Measurements from ENCODE around the gene ZCCHC24.

The ZCCHC24 gene

DNA sequence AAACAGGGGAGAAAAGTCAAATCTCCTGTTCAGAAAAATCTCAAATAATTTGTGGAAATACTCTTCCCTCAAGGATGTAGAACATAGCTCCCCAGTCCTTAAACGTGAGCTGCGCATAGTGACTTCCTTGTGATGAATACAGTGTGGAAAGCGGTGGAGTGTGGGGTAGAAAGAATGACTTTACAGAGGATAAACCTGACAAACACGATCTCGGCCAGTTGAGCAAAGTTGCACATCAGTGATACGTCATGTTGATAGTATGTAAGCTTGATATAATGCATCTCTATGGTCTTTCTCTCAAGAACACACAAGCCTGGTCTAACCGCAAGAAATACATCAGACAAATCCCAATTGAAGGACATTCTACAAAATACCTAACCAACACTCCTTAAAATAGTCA lies 32.0 kb upstream of the ZCCHC24 start:
- Histone ChIP-seq H3K36me3 (ENCODE audit: insufficient read depth, low read length) (no peaks in the 10 kb centered on the region), H3F3A (ENCODE audit: insufficient read depth, low read length) (no peaks in the 10 kb centered on the region), H3K4me1 (ENCODE audit: insufficient read depth, low read length, severe bottlenecking) (no peaks in the 10 kb centered on the region), H3K9ac (ENCODE audit: low read length) (no peak overlapping the region), H3K4me3 (ENCODE audit: low read depth, low read length, poor library complexity, severe bottlenecking) (no peak overlapping the region), H3K4me2 (ENCODE audit: low read length) (no peak overlapping the region), H4K20me1 (ENCODE audit: insufficient read depth, low read length) (no peaks in the 10 kb centered on the region), H3K9me3 (ENCODE audit: low read length) (no peaks in the 10 kb centered on the region), H3K27me3 (ENCODE audit: insufficient read depth, low read length) (no peaks in the 10 kb centered on the region), H2AFZ (ENCODE audit: low read length) (no peak overlapping the region), H3K9me2 (ENCODE audit: low read depth, low read length) (no peaks in the 10 kb centered on the region), H3K79me2 (ENCODE audit: insufficient read depth, low read length) (no peaks in the 10 kb centered on the region), H3K27ac (ENCODE audit: low read depth, low read length, poor library complexity, severe bottlenecking) (no peak overlapping the region)
- TF ChIP-seq EZH2 (IDR thresholded peaks at IDR 0.05; ENCODE audit: borderline replicate concordance, low read length): no peak

DNA sequence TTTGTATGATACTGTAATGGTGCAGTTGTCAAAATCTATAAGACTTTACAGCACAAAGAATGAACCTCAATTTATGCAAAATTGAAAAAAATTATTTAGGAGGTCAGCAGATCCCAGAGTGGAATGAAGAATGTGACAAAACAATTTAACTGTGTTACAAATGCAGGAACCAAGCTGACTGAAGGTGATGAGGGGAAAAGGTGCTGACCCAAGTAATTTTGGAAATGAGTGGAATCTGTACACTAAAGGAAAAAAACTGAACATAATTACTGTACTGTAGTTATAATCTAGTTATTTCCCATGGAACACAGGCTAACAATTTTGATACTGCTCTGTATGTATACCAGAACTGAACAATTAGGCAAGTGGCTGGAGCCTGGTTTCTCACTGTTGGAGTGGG lies 31.2 kb upstream of the ZCCHC24 start:
- no peaks in the 10 kb centered on the region for H3K9me3 ChIP-seq (ENCODE audit: low read length)
- no peak overlapping the region for H3K4me2 ChIP-seq (ENCODE audit: low read length)
- H3K27me3 ChIP-seq (ENCODE audit: insufficient read depth, low read length): no peaks in the 10 kb centered on the region
- TF ChIP-seq, protein P1, sequence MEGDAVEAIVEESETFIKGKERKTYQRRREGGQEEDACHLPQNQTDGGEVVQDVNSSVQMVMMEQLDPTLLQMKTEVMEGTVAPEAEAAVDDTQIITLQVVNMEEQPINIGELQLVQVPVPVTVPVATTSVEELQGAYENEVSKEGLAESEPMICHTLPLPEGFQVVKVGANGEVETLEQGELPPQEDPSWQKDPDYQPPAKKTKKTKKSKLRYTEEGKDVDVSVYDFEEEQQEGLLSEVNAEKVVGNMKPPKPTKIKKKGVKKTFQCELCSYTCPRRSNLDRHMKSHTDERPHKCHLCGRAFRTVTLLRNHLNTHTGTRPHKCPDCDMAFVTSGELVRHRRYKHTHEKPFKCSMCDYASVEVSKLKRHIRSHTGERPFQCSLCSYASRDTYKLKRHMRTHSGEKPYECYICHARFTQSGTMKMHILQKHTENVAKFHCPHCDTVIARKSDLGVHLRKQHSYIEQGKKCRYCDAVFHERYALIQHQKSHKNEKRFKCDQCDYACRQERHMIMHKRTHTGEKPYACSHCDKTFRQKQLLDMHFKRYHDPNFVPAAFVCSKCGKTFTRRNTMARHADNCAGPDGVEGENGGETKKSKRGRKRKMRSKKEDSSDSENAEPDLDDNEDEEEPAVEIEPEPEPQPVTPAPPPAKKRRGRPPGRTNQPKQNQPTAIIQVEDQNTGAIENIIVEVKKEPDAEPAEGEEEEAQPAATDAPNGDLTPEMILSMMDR (IDR thresholded peaks at IDR 0.05; ENCODE audit: low read length): no peak
- no peak for TF ChIP-seq EZH2 (IDR thresholded peaks at IDR 0.05; ENCODE audit: borderline replicate concordance, low read length)
- no peaks in the 10 kb centered on the region for H3F3A ChIP-seq (ENCODE audit: insufficient read depth, low read length)
- no peaks in the 10 kb centered on the region for H3K36me3 ChIP-seq (ENCODE audit: insufficient read depth, low read length)
- no peaks in the 10 kb centered on the region for H3K79me2 ChIP-seq (ENCODE audit: insufficient read depth, low read length)
- H3K9me2 ChIP-seq (ENCODE audit: low read depth, low read length): no peaks in the 10 kb centered on the region
- H2AFZ ChIP-seq (ENCODE audit: low read length): no peak overlapping the region
- no peak overlapping the region for H3K27ac ChIP-seq (ENCODE audit: low read depth, low read length, poor library complexity, severe bottlenecking)
- no peak overlapping the region for H3K4me3 ChIP-seq (ENCODE audit: low read depth, low read length, poor library complexity, severe bottlenecking)
- no peaks in the 10 kb centered on the region for H4K20me1 ChIP-seq (ENCODE audit: insufficient read depth, low read length)
- H3K9ac ChIP-seq (ENCODE audit: low read length): no peak overlapping the region
- H3K4me1 ChIP-seq (ENCODE audit: insufficient read depth, low read length, severe bottlenecking): no peaks in the 10 kb centered on the region

GRCh38 chr10:79475877-79476276 lies 30.5 kb upstream of the ZCCHC24 start:
- no peak overlapping the region for H3K9ac ChIP-seq (ENCODE audit: low read length)
- no peaks in the 10 kb centered on the region for H3K27me3 ChIP-seq (ENCODE audit: insufficient read depth, low read length)
- no peak for TF ChIP-seq EZH2 (IDR thresholded peaks at IDR 0.05; ENCODE audit: borderline replicate concordance, low read length)
- TF ChIP-seq, protein P1 (IDR thresholded peaks at IDR 0.05; ENCODE audit: low read length): no peak
- H3K27ac ChIP-seq (ENCODE audit: low read depth, low read length, poor library complexity, severe bottlenecking): no peak overlapping the region
- no peaks in the 10 kb centered on the region for H4K20me1 ChIP-seq (ENCODE audit: insufficient read depth, low read length)
- H3K36me3 ChIP-seq (ENCODE audit: insufficient read depth, low read length): no peaks in the 10 kb centered on the region
- H3K4me3 ChIP-seq (ENCODE audit: low read depth, low read length, poor library complexity, severe bottlenecking): no peak overlapping the region
- H2AFZ ChIP-seq (ENCODE audit: low read length): no peak overlapping the region
- H3F3A ChIP-seq (ENCODE audit: insufficient read depth, low read length): no peaks in the 10 kb centered on the region
- H3K79me2 ChIP-seq (ENCODE audit: insufficient read depth, low read length): no peaks in the 10 kb centered on the region
- no peaks in the 10 kb centered on the region for H3K9me3 ChIP-seq (ENCODE audit: low read length)
- no peaks in the 10 kb centered on the region for H3K4me1 ChIP-seq (ENCODE audit: insufficient read depth, low read length, severe bottlenecking)
- H3K9me2 ChIP-seq (ENCODE audit: low read depth, low read length): no peaks in the 10 kb centered on the region
- H3K4me2 ChIP-seq (ENCODE audit: low read length): no peak overlapping the region

GRCh38 chr10:79475119-79475653 lies 29.8 kb upstream of the ZCCHC24 start:
- Histone ChIP-seq H3K4me3 (ENCODE audit: low read depth, low read length, poor library complexity, severe bottlenecking) (no peak overlapping the region), H3K27ac (ENCODE audit: low read depth, low read length, poor library complexity, severe bottlenecking) (no peak overlapping the region), H3K9me2 (ENCODE audit: low read depth, low read length) (no peaks in the 10 kb centered on the region), H3K4me1 (ENCODE audit: insufficient read depth, low read length, severe bottlenecking) (no peaks in the 10 kb centered on the region), H3F3A (ENCODE audit: insufficient read depth, low read length) (no peaks in the 10 kb centered on the region), H3K36me3 (ENCODE audit: insufficient read depth, low read length) (no peaks in the 10 kb centered on the region), H3K79me2 (ENCODE audit: insufficient read depth, low read length) (no peaks in the 10 kb centered on the region), H3K4me2 (ENCODE audit: low read length) (no peak overlapping the region), H3K9me3 (ENCODE audit: low read length) (no peaks in the 10 kb centered on the region), H4K20me1 (ENCODE audit: insufficient read depth, low read length) (no peaks in the 10 kb centered on the region), H2AFZ (ENCODE audit: low read length) (no peak overlapping the region), H3K27me3 (ENCODE audit: insufficient read depth, low read length) (no peaks in the 10 kb centered on the region), H3K9ac (ENCODE audit: low read length) (no peak overlapping the region)
- TF ChIP-seq EZH2 (IDR thresholded peaks at IDR 0.05; ENCODE audit: borderline replicate concordance, low read length): no peak
- TF ChIP-seq, protein P1 (IDR thresholded peaks at IDR 0.05; ENCODE audit: low read length): no peak
